ENCODE measurements around the gene HSF2BP. TPM values are rescaled to one million over a fixed set of nuclear protein-coding genes. Genes with fewer than 3 reads are reported as not detected.
"Not testable (repeated sequence)": the region's sequence is repeated elsewhere in the genome, so short reads cannot be mapped to it uniquely, and the experiment has no call there.

Gene HSF2BP
- total RNA-seq, 1 donor from 2014 or later: 1.0 TPM

DNA sequence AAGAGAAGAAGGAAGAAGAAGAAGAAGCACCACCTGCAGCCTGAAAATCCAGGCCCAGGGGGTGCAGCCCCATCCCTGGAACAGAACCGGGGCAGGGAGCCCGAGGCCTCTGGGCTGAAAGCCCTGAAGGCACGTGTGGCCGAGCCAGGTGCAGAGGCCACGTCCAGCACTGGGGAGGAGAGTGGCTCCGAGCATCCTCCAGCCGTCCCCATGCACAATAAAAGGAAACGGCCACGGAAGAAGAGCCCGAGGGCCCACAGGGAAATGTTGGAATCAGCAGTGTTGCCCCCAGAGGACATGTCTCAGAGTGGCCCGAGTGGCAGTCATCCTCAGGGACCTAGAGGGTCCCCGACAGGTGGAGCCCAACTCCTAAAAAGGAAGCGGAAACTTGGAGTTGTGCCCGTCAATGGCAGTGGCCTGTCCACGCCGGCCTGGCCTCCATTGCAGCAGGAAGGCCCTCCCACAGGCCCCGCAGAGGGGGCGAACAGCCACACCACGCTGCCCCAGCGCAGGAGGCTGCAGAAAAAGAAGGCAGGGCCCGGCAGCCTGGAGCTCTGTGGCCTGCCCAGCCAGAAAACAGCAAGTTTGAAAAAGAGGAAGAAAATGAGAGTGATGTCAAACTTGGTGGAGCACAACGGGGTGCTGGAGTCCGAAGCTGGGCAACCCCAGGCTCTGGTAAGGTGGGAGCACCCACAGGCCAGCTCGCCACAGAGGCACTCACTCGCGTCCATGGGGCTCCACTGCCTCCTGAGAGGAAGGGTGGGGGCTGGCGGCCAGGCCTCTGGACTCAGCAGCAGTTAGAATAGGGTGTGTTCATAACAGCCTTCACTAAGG, 28.5 kb upstream of the HSF2BP start:
- TF ChIP-seq, protein P1, sequence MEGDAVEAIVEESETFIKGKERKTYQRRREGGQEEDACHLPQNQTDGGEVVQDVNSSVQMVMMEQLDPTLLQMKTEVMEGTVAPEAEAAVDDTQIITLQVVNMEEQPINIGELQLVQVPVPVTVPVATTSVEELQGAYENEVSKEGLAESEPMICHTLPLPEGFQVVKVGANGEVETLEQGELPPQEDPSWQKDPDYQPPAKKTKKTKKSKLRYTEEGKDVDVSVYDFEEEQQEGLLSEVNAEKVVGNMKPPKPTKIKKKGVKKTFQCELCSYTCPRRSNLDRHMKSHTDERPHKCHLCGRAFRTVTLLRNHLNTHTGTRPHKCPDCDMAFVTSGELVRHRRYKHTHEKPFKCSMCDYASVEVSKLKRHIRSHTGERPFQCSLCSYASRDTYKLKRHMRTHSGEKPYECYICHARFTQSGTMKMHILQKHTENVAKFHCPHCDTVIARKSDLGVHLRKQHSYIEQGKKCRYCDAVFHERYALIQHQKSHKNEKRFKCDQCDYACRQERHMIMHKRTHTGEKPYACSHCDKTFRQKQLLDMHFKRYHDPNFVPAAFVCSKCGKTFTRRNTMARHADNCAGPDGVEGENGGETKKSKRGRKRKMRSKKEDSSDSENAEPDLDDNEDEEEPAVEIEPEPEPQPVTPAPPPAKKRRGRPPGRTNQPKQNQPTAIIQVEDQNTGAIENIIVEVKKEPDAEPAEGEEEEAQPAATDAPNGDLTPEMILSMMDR (IDR thresholded peaks at IDR 0.05; ENCODE audit: partially characterized antibody, unreplicated experiment): no peak
- H3K27me3 Mint-ChIP-seq (ENCODE audit: unreplicated experiment): no peaks in the 10 kb centered on the region
- H3K36me3 Mint-ChIP-seq (ENCODE audit: unreplicated experiment): no peaks in the 10 kb centered on the region
- peaks cover 1% of the 10 kb centered on the region for H3K9me3 Mint-ChIP-seq (ENCODE audit: unreplicated experiment)
- H3K4me1 Mint-ChIP-seq (ENCODE audit: low read depth, unreplicated experiment): no peaks in the 10 kb centered on the region
- no peak overlapping the region for H3K27ac Mint-ChIP-seq (ENCODE audit: unreplicated experiment)
- DNase-seq: no peak
- no peak overlapping the region for H3K4me3 Mint-ChIP-seq (ENCODE audit: unreplicated experiment)

DNA sequence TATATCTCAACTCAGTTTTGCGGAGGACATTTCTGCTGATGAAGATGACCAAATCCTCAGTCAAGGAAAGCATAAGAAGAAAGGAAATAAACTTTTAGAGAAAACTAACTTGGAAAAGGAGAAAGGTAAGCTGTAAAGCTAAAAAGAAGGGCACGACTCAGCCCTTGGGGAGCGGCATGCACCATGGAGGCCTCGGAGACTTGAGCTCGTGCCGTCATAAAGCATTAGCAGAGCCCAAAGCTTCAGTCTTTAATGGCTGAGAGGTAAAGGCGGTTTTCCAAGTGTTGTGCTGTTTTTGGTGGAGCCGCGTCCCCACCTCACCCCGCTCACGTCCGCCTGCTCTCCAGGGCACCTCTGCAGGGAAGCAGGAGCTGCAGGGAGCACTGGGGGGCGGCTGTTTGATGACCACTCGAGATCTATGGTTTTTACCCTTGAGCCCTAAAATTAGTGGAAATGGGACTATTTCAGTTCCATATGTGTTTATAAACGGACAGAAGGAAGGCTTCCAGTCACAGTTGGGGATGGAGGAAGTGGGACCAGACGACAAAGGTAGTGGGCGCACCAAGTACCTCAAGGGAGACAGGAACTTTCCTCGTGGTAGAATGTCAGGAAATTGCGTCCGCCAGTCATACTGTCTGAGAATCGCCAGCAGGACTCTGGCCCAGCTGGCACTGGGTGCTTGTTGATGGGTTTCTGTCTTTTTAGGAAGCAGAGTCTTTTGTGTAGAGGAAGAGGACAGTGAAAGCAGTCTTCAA, 27.7 kb upstream of the HSF2BP start:
- Mint-ChIP-seq H3K27ac (ENCODE audit: unreplicated experiment) (no peak overlapping the region), H3K27me3 (ENCODE audit: unreplicated experiment) (no peaks in the 10 kb centered on the region), H3K36me3 (ENCODE audit: unreplicated experiment) (no peaks in the 10 kb centered on the region), H3K4me3 (ENCODE audit: unreplicated experiment) (no peak overlapping the region), H3K9me3 (ENCODE audit: unreplicated experiment) (peaks cover 1% of the 10 kb centered on the region), H3K4me1 (ENCODE audit: low read depth, unreplicated experiment) (no peaks in the 10 kb centered on the region)
- TF ChIP-seq, protein P1 (IDR thresholded peaks at IDR 0.05; ENCODE audit: partially characterized antibody, unreplicated experiment): no peak
- DNase-seq: no peak

DNA sequence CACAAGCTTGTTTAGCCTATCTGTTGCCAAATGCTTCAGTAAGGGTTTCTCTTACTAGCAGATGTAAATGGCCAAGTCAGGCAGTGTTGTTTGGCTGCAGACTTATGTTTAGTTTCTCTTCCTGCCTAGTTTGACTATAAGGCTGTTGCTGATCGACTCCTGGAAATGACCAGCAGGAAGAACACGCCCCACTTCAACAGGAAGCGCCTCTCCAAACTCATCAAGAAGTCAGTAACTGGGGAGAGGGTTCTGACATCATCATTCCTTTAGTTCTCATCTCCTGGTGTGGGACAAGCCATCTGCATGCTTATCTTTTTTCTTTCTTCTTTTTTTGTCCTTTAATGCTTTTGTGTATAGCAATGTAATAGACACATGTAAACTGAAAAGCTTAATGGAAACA, 25.1 kb upstream of the HSF2BP start:
- Mint-ChIP-seq H3K9me3 (ENCODE audit: unreplicated experiment) (no peaks in the 10 kb centered on the region), H3K36me3 (ENCODE audit: unreplicated experiment) (no peaks in the 10 kb centered on the region), H3K4me3 (ENCODE audit: unreplicated experiment) (no peak overlapping the region), H3K27ac (ENCODE audit: unreplicated experiment) (no peak overlapping the region), H3K27me3 (ENCODE audit: unreplicated experiment) (no peaks in the 10 kb centered on the region), H3K4me1 (ENCODE audit: low read depth, unreplicated experiment) (no peaks in the 10 kb centered on the region)
- DNase-seq: no peak
- TF ChIP-seq, protein P1 (IDR thresholded peaks at IDR 0.05; ENCODE audit: partially characterized antibody, unreplicated experiment): no peak

DNA sequence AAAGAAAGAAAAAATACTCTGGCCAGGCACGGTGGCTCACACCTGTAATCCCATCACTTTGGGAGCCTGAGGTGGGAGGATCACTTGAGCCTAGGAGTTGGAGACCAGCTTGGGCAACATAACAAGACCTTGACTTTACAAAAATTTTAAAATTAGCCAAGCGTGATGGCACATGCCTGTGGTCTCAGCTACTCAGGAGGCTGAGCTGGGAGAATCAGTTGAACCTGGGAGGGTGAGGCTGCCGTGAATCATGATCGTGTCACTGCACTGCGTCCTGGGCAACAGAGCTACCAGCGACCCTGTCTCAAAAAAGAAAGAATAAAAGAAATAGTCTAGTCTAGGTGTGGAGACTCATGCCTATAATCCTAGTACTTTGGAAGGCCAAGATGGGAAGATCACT, 22.4 kb upstream of the HSF2BP start:
- no peaks in the 10 kb centered on the region for H3K36me3 Mint-ChIP-seq (ENCODE audit: unreplicated experiment)
- H3K27ac Mint-ChIP-seq (ENCODE audit: unreplicated experiment): no peak overlapping the region
- TF ChIP-seq, protein P1 (IDR thresholded peaks at IDR 0.05; ENCODE audit: partially characterized antibody, unreplicated experiment): no peak

DNA sequence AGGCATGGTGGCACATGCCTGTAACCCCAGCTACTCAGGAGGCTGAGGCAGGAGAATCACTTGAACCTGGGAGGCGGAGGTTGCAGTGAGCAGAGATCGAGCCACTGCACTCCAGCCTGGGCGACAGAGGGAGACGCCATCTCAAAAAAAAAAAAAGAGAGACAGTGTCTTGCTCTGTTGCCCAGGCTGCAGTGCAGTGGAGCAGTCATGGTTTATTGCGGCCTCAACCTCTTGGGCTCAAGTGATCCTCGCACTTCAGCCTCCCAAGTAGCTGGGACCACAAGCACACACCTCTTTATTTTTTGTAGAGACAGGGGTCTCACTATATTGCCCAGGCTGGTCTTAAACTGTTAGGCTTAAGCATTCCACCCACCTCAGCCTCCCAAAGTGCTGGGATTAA, 21.1 kb upstream of the HSF2BP start:
- not testable (repeated sequence) for H3K27me3 Mint-ChIP-seq (ENCODE audit: unreplicated experiment); DNase-seq; H3K36me3 Mint-ChIP-seq (ENCODE audit: unreplicated experiment); H3K4me1 Mint-ChIP-seq (ENCODE audit: low read depth, unreplicated experiment); H3K4me3 Mint-ChIP-seq (ENCODE audit: unreplicated experiment); H3K9me3 Mint-ChIP-seq (ENCODE audit: unreplicated experiment); H3K27ac Mint-ChIP-seq (ENCODE audit: unreplicated experiment)

More for the DNA sequence above, 22.4 kb upstream of the HSF2BP start:
- DNase-seq: no peak
- no peaks in the 10 kb centered on the region for H3K27me3 Mint-ChIP-seq (ENCODE audit: unreplicated experiment)
- H3K9me3 Mint-ChIP-seq (ENCODE audit: unreplicated experiment): no peaks in the 10 kb centered on the region
- no peaks in the 10 kb centered on the region for H3K4me1 Mint-ChIP-seq (ENCODE audit: low read depth, unreplicated experiment)
- no peak overlapping the region for H3K4me3 Mint-ChIP-seq (ENCODE audit: unreplicated experiment)
